Left ventricle myocardium inferior (tissue), 1 donor: ENCODE results near the gene ARMC9. TPM values are rescaled to one million over a fixed set of nuclear protein-coding genes. Genes with fewer than 3 reads are reported as not detected.

Experiments used
- DNase-seq: peaks from one replicate; pipeline ENCODE4 v3.0.0-alpha.2; 2020
- H3K27ac ChIP-seq: fragments of 200-600 bp; replicated peaks from 2 replicates; pipeline ENCODE4 v1.8.0; 2021
- H3K27me3 ChIP-seq: fragments of 200-600 bp; 2 replicates; pipeline ENCODE4 v1.8.0; 2021; ENCODE audit warnings: low read depth
- H3K36me3 ChIP-seq: fragments of 200-600 bp; 2 replicates; pipeline ENCODE4 v1.8.0; 2021
- H3K4me1 ChIP-seq: fragments of 200-600 bp; 2 replicates; pipeline ENCODE4 v1.8.0; 2021
- H3K4me3 ChIP-seq: fragments of 200-600 bp; 2 replicates; pipeline ENCODE4 v1.8.0; 2021; ENCODE audit warnings: mild to moderate bottlenecking, moderate library complexity
- H3K9me3 ChIP-seq: fragments of 200-600 bp; replicated peaks from 2 replicates; pipeline ENCODE4 v1.8.0; 2021
- CTCF ChIP-seq: fragments of 200-600 bp; IDR thresholded peaks from 2 replicates; pipeline ENCODE4 v1.8.0; 2021; ENCODE audit warnings: antibody characterized with exemption, mild to moderate bottlenecking, borderline replicate concordance
- intact Hi-C: fragments of 100-400 bp; cut with micrococcal nuclease; formaldehyde crosslinking; loops from one replicate; pipeline ENCODE4 v1.11.0; 2022
- total RNA-seq: library from RNA; stranded (reverse); fragmentation: NEBNext Ultra II Directional; extraction: Animal tissue kit (Norgen Biotek cat#: 25700); gene quantifications from one replicate; pipeline ENCODE4 v1.2.1, GENCODE V29; 2021
- donor health status: DM: no; HTN: yes; CAD: no; lungs with severe emphysema.

The ARMC9 gene
- total RNA-seq, 1 donor from 2014 or later, result 3.1 TPM

GRCh38 chr2:231263118-231263831 lies 64.8 kb downstream of the ARMC9 start:
- H3K36me3 ChIP-seq, result peaks cover 7% of the 10 kb centered on the region

DNA sequence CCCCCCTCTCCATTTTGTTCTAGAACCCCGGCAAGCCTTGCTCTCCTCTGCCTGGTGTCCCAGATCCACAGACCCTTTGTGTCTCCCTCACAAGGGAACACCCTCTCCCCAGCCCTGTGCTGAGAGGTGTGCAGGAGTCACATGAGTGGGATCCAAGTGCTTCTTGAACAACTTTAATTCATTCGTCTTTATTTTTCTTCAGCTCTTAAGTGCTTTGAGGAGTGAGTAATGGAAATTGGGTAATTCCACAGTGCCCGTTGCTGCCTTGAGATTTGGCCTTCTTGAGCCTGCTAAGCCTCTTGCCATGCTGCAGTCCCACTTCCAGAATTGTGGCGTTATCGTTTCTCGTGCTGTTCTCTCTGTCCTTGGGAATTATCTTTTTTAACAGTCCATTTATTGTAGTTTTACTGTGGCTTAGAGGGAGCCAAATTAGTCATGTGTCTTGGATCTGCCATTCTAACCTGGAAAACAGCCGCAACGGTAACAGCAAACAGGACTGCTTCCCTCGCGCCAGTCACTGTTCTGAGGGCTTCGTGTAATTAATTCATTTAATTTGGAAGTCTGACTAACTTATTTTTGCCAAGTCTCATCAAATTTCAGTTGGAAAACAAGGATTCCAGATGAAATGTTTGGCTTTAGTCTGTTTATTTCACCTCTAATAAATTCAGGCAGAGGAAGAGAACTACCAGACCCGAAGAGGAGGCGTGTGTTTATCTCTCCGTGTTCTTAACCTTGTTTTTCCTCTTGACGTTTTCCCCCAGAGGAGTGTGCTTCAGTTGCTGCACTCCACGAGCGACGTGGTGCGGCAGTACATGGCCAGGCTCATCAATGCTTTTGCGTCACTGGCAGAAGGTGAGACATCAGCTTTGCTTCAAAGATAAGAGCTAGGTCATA lies 72.0 kb downstream of the ARMC9 start:
- Histone ChIP-seq H3K36me3 (peaks cover 15% of the 10 kb centered on the region), H3K27me3 (no peaks in the 10 kb centered on the region), H3K4me3 (no peak overlapping the region), H3K9me3 (no peaks in the 10 kb centered on the region), H3K4me1 (no peaks in the 10 kb centered on the region), H3K27ac (no peak overlapping the region)
- intact Hi-C loops, result no loop called here
- DNase-seq, result no peak
- TF ChIP-seq CTCF, result no peak

More at GRCh38 chr2:231263118-231263831, 64.8 kb downstream of the ARMC9 start:
- Histone ChIP-seq H3K9me3 (no peaks in the 10 kb centered on the region), H3K4me1 (no peaks in the 10 kb centered on the region), H3K27me3 (no peaks in the 10 kb centered on the region), H3K27ac (no peak overlapping the region), H3K4me3 (no peak overlapping the region)
- no peak for DNase-seq
- TF ChIP-seq CTCF, result no peak
- intact Hi-C loops, result no loop called here

GRCh38 chr2:231272991-231273390 lies 74.6 kb downstream of the ARMC9 start:
- H3K27me3 ChIP-seq, result no peaks in the 10 kb centered on the region
- H3K4me1 ChIP-seq, result no peaks in the 10 kb centered on the region
- no peaks in the 10 kb centered on the region for H3K9me3 ChIP-seq
- intact Hi-C loops, result no loop called here
- H3K27ac ChIP-seq, result no peak overlapping the region
- H3K4me3 ChIP-seq, result no peak overlapping the region
- DNase-seq, result no peak
- TF ChIP-seq CTCF, result no peak
- peaks cover 25% of the 10 kb centered on the region for H3K36me3 ChIP-seq

DNA sequence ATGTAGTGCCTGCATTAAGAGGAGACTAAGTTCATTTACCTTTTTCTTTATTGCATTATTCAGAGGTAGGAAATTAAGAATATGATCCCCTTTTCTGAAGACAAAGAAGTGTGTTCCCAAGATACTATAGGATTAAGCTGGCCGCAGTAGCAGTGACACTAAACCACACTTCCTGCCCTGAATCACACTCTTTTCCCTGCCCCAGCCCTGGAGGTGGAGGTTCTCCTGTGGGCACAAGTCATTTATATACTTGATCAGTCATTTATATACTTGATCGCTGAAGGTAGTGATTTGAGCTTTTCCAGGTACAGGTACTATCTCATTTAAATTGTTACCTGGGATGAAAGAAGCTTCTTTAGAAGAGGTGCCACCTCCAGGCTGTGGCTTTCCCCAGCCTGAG lies 78.6 kb downstream of the ARMC9 start:
- peaks cover 33% of the 10 kb centered on the region for H3K36me3 ChIP-seq
- no peak for DNase-seq
- no peaks in the 10 kb centered on the region for H3K27me3 ChIP-seq
- TF ChIP-seq CTCF, result no peak
- H3K4me1 ChIP-seq, result peaks cover 6% of the 10 kb centered on the region
- H3K4me3 ChIP-seq, result no peak overlapping the region
- H3K9me3 ChIP-seq, result no peaks in the 10 kb centered on the region
- intact Hi-C loops, result no loop called here
- H3K27ac ChIP-seq, result no peak overlapping the region

DNA sequence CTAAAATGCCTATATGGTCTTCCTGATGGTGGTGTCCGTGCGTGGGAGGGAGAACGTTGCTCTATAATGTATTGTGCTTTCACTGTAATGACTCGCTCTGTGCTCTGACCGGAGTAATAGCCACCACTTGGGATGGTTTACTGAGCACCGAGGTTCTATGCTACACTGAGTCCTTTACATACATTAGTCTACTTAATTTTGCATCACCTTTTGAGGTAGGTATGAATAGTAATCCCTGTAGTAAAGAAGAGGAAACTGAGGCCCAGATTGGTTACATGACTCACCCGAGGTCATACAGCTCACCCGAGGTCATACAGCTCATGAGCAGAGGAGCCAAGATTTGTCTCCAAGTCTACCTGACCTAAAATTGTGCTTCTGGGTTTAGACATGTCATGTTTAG lies 79.5 kb downstream of the ARMC9 start:
- Histone ChIP-seq H3K4me1 (peaks cover 6% of the 10 kb centered on the region), H3K36me3 (peaks cover 31% of the 10 kb centered on the region)
- intact Hi-C loops, result no loop called here

More for the DNA sequence above, 79.5 kb downstream of the ARMC9 start:
- Histone ChIP-seq H3K27ac (no peak overlapping the region), H3K27me3 (no peaks in the 10 kb centered on the region), H3K9me3 (no peaks in the 10 kb centered on the region), H3K4me3 (no peak overlapping the region)
- no peak for DNase-seq
- TF ChIP-seq CTCF, result no peak
